Tibial artery (tissue), 4 donors: ENCODE data around the gene RAMAC.

ENCODE experiments used
- DNase-seq, 2 donors: peaks; one replicate each; pipeline ENCODE4 v3.0.0-alpha.2; 2019
- H3K27ac ChIP-seq, 2 donors: fragments of 200-600 bp; sonication (generic) in 1 of 2; 1 replicate in 1 of 2; 2 replicates in 1 of 2; pipeline ENCODE4 v1.5.1; 2018 to 2019; ENCODE audit warnings: mild to moderate bottlenecking in 1 of 2
- H3K27me3 ChIP-seq, 2 donors: fragments of 200-600 bp; sonication (generic) in 1 of 2; one replicate each; pipeline versions ENCODE4 v1.5.1 to v1.6.0; 2016 to 2019
- H3K36me3 ChIP-seq, 3 donors: fragments of 200-600 bp; sonication (generic) in 2 of 3; one replicate each; pipeline ENCODE4 v1.5.1; 2016 to 2019; ENCODE audit warnings: mild to moderate bottlenecking in 2 of 3
- H3K4me1 ChIP-seq, 4 donors: fragments of 200-600 bp; sonication (generic) in 2 of 4; 1 replicate in 3 of 4; 2 replicates in 1 of 4; pipeline ENCODE4 v1.5.1; 2016 to 2019
- H3K4me3 ChIP-seq, 2 donors: fragments of 200-600 bp; sonication (generic) in 1 of 2; 1 replicate in 1 of 2; 2 replicates in 1 of 2; pipeline ENCODE4 v1.5.1; 2018 to 2019; ENCODE audit warnings: mild to moderate bottlenecking in 2 of 2
- H3K9me3 ChIP-seq, 3 donors: fragments of 200-600 bp; sonication (generic) in 1 of 3; one replicate each; pipeline ENCODE4 v1.5.1; 2016 to 2019
- CTCF ChIP-seq, 2 experiments: fragments of 200-600 bp in 1 of 2; fragments of 450-650 bp in 1 of 2; IDR thresholded peaks; one replicate each; pipeline ENCODE4 v1.5.1; 2017 to 2019; ENCODE audit warnings: antibody characterized with exemption in 2 of 2, mild to moderate bottlenecking in 1 of 2, moderate library complexity in 1 of 2
- intact Hi-C: fragments of 100-400 bp; cut with DNase I; formaldehyde crosslinking; loops from one replicate; pipeline ENCODE4 v1.15.0; 2023; ENCODE audit warnings: low total_unique reads

RAMAC gene

GRCh38 chr15:82950746-82951370 lies 35.2 kb upstream of the RAMAC start:
- TF ChIP-seq CTCF (IDR thresholded peaks at IDR 0.05): no peak
- Histone ChIP-seq H3K27me3 (no peaks in the 10 kb centered on the region), H3K4me1 (peaks cover 0 to 18% (median 6%) of the 10 kb centered on the region in 4 donors), H3K4me3 (no peak overlapping the region), H3K9me3 (peaks cover 0 to 3% (median 0%) of the 10 kb centered on the region in 3 donors), H3K27ac (no peak overlapping the region), H3K36me3 (no peaks in the 10 kb centered on the region)
- intact Hi-C loops: no loop called here
- no peak for DNase-seq

- no peak overlapping the region for H3K27ac ChIP-seq
- peaks cover 0 to 18% (median 6%) of the 10 kb centered on the region in 4 donors for H3K4me1 ChIP-seq
- intact Hi-C loops: no loop called here
- peaks cover 0 to 3% (median 0%) of the 10 kb centered on the region in 3 donors for H3K9me3 ChIP-seq
- no peaks in the 10 kb centered on the region for H3K36me3 ChIP-seq
- no peak for DNase-seq
- H3K27me3 ChIP-seq: no peaks in the 10 kb centered on the region
- H3K4me3 ChIP-seq: peak overlapping the region; percentile 49 to 65
- TF ChIP-seq CTCF (IDR thresholded peaks at IDR 0.05): no peak
Measured at GRCh38 chr15:82951472-82952157, 34.4 kb upstream of the RAMAC start.

- Histone ChIP-seq H3K4me1 (peaks cover 0 to 18% (median 6%) of the 10 kb centered on the region in 4 donors), H3K27me3 (no peaks in the 10 kb centered on the region), H3K36me3 (no peaks in the 10 kb centered on the region), H3K9me3 (peaks cover 0 to 3% (median 0%) of the 10 kb centered on the region in 3 donors), H3K27ac (no peak within 1 kb of the TSS), H3K4me3 (peak within 1 kb of the TSS; percentile 49 to 65)
- intact Hi-C loops: no loop called here
- no peak for DNase-seq
- peak in 1 of 2 experiments; percentile 14 for TF ChIP-seq CTCF (IDR thresholded peaks at IDR 0.05)
Measured at GRCh38 chr15:82952158-82953081, 33.6 kb upstream of the RAMAC start, which contains the start of gene HOMER2. HOMER2 (minus strand) TSS chr15:82952720; CDS start chr15:82952535, 185 bp downstream.

GRCh38 chr15:82958638-82959037 lies 27.4 kb upstream of the RAMAC start:
- Histone ChIP-seq H3K27ac (no peak overlapping the region), H3K4me3 (no peak overlapping the region), H3K36me3 (no peaks in the 10 kb centered on the region), H3K4me1 (no peaks in the 10 kb centered on the region), H3K9me3 (peaks cover 0 to 3% (median 0%) of the 10 kb centered on the region in 3 donors), H3K27me3 (no peaks in the 10 kb centered on the region)
- no peak for DNase-seq
- no peak for TF ChIP-seq CTCF (IDR thresholded peaks at IDR 0.05)
- intact Hi-C loops: no loop called here

GRCh38 chr15:82959423-82959822 lies 26.6 kb upstream of the RAMAC start:
- no peak overlapping the region for H3K27ac ChIP-seq
- H3K4me1 ChIP-seq: no peaks in the 10 kb centered on the region
- no peak for TF ChIP-seq CTCF (IDR thresholded peaks at IDR 0.05)
- H3K27me3 ChIP-seq: no peaks in the 10 kb centered on the region
- intact Hi-C loops: no loop called here
- no peaks in the 10 kb centered on the region for H3K36me3 ChIP-seq
- peaks cover 0 to 3% (median 0%) of the 10 kb centered on the region in 3 donors for H3K9me3 ChIP-seq
- no peak overlapping the region for H3K4me3 ChIP-seq
- DNase-seq: no peak
